ENCODE data around the gene RASGEF1C.

DNA sequence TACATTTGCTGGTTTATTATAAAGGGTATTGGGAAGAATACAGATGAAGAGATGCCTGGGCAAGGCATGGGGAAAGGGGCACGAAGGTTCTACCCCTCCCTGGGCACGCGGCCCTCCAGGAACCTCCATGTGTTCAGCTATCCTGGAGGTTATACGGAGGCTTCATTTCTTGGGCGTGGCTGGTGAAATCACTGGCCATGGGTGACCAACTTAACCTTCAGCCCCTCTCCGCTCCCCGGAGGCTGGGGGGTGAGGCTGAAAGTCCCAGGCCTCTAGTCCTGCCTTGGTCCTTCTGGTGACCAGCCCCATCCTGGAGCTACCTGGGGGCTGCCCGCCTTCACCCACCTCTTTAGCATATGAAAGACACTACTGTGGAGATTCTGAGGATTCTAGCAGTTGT lies 120.5 kb downstream of the RASGEF1C start:
- TF ChIP-seq, protein P1, sequence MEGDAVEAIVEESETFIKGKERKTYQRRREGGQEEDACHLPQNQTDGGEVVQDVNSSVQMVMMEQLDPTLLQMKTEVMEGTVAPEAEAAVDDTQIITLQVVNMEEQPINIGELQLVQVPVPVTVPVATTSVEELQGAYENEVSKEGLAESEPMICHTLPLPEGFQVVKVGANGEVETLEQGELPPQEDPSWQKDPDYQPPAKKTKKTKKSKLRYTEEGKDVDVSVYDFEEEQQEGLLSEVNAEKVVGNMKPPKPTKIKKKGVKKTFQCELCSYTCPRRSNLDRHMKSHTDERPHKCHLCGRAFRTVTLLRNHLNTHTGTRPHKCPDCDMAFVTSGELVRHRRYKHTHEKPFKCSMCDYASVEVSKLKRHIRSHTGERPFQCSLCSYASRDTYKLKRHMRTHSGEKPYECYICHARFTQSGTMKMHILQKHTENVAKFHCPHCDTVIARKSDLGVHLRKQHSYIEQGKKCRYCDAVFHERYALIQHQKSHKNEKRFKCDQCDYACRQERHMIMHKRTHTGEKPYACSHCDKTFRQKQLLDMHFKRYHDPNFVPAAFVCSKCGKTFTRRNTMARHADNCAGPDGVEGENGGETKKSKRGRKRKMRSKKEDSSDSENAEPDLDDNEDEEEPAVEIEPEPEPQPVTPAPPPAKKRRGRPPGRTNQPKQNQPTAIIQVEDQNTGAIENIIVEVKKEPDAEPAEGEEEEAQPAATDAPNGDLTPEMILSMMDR (tag by site-specific recombination; IDR thresholded peaks at IDR 0.05): no peak
- TF ChIP-seq ZNF677 (tag by site-specific recombination; IDR thresholded peaks at IDR 0.05) (no peak), KLF9 (tag by site-specific recombination; IDR thresholded peaks at IDR 0.05; ENCODE audit: low read depth) (no peak)
- TF ChIP-seq, protein P2, sequence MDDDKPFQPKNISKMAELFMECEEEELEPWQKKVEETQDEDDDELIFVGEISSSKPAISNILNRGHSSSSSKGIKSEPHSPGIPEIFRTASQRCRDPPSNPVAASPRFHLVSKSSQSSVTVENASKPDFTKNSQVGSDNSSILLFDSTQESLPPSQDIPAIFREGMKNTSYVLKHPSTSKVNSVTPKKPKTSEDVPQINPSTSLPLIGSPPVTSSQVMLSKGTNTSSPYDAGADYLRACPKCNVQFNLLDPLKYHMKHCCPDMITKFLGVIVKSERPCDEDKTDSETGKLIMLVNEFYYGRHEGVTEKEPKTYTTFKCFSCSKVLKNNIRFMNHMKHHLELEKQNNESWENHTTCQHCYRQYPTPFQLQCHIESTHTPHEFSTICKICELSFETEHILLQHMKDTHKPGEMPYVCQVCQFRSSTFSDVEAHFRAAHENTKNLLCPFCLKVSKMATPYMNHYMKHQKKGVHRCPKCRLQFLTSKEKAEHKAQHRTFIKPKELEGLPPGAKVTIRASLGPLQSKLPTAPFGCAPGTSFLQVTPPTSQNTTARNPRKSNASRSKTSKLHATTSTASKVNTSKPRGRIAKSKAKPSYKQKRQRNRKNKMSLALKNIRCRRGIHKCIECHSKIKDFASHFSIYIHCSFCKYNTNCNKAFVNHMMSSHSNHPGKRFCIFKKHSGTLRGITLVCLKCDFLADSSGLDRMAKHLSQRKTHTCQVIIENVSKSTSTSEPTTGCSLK (tag by site-specific recombination; IDR thresholded peaks at IDR 0.05): no peak
